Pons (tissue), 1 donor: ENCODE data around the gene MYH3.
"Not testable (repeated sequence)": the region's sequence is repeated elsewhere in the genome, so short reads cannot be mapped to it uniquely, and the experiment has no call there.

Experiments
- DNase-seq: peaks from one replicate; pipeline ENCODE4 v3.0.0-alpha.2; 2016; ENCODE audit warnings: low spot score

Gene MYH3

DNA sequence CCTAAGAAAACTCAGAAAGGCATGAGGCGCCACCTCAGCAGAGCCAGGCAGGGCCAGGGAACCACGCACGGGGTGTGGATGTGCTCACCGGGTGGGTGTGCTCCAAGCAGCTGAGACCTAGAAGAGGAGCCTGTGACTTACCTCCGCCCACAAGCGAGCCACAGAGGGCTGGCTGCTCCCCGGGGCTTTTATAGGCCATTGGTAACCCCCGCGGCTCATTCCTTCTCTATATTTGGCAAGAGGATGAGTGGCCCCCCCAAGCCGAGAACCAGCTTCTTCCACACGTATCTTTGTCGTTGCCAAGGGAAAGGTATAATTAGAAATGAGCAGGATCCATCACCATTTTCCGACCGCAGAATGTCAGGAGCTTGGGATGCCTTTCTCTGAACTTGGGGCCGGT is at the start of gene MYH3:
Gene MYH3, minus strand, starts transcription at position 162 of the 400 bp plus-strand sequence. CDS start 2,245 bp downstream, outside the sequence.
- no peak for DNase-seq

DNA sequence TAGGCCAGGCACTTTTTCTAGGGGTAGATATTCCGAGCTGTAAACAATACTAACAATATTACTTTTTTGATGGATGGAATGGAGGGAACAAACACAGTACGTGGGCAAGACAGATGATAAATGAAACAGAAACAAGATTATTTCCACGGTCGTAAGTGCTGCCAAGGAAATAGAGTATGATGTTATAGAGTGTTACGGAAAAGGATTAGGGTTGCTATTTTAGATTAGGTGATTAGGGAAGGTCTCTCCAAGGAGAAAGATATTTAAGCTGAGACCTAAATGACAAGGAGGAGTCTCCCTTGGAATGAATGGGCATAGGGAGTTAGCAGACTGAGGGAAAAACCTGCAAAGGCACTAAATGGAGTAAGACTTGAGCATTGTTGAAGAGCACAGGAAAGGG is 48.6 kb upstream of the MYH3 start:
- no peak for DNase-seq

DNA sequence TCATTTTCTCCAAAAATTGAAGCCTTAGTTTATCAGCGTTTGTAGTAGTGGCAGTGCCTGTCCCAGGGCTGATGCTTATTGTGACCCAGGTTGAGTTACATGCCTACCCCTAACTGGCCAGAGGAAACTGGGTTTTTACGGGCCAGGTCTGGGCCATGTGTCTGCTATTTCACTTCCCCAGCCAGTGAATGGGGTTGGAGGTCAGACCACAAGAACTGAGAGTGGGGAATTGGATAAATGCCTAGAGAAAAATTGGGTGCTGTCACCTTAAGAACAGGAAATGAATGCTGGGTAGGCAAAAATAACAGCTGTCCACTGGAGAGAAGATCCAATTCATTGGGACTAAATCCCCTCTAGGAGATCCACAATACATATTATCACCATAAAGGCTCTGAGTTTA is 45.5 kb upstream of the MYH3 start:
- DNase-seq: peak; percentile 20

DNA sequence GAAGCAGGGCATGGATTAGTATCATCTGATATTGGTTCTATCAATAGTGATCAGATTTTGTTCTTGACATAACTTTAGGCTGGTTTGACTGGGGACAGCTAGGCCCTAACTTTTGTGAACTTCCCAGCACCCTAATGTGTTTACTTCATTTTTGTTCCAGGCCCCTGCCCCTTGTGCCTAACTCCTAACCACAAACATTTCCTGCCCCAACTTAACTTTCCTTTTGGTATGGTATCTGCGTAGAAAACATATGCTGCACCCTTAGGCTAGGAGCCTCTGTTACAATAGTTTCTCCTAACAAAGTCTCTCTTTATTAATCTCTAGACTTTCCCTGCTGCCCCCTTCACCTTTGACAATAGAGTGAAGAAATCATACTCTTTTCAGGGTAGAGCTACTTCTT is 42.7 kb upstream of the MYH3 start:
- DNase-seq: no peak

DNA sequence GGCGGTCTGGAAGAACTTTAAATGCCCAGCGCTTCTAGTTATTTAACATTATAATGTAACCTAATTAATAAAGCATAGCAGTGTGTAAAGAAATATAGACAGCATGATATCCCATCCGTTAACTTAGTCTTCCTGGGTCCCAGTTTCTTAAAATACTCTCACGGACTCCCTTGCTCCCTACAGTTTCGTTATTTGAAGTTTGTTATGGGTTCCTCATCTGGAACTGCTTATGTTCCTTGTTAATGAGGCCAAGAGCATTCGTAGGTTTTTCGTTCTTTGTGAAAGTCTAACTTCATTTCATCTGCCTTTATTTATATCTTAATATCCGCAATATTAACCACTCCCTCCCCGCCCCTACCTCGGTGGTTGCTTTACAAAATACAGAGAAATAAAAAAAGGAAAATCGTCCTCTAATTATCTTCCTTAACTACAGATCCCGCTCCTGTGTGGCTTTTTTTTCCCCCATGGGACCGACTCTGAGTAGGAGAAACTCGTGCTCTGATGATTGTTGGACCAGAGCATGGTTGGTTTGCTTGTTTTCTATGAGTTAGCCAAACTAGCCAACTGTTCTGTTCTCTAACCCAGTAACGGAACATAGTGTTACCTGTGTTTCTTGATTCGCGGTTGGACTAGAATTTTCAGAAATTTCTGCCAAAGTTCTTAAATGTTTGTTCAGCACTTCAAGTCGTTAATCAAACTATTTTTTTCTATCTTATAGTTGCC is 41.1 kb upstream of the MYH3 start:
- DNase-seq: peak; percentile 36

DNA sequence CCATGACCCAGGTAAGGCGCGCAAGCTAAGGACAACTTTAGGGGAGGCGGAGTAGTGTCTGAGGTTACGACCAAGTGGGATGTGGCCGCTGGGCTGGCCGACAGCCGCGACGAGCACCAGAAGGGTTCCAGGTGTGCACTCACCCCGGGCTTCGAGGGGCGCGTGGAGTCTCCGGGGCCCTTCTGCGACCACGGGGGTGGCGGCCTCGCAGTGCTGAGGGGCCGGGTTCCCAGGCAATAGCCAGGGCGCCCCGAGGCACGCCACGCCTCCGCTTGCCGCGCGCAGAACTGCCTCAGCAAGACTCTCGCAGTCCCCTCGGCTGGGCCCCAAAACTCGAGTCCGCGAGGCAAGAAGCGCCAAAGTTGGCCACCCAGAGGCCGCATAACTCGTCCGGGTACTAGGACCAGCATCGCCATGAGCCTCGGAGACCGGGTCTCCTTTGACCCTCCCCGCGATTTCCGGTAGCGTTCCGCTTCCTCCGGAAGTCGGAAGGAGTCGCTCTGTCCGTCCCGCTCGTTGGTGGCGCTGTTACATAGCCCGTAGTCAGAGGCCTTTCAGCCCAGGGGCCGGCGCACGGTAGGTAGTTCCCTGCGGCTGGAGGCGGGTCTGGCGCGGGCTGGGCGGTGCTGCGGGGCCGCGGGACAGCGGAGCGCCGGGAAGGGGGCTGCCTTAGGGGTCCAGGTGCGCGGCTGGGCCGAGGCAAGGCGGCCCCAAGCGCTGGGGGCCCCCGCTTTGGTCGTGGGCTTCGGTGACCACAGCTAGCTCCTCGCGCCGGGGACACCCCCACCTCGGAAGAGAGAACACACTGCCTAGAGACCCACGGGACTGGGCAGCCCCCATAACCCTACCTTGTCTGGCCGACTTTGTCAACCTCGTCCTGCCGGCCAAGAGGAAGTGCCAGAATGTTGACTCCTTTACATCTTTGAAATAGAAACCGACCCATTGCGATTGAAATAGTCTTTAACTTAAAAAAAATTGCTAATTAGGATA is 40.3 kb upstream of the MYH3 start, which contains the start of the genes ADPRM and SCO1:
Gene ADPRM, plus strand, starts transcription at position 503 of the 990 bp plus-strand sequence. CDS start 7,333 bp downstream, outside the sequence.
Gene SCO1, minus strand, starts transcription at position 442 of the 990 bp plus-strand sequence. Its CDS starts 26 bp downstream, at position 416.
- DNase-seq: peak; percentile 95

DNA sequence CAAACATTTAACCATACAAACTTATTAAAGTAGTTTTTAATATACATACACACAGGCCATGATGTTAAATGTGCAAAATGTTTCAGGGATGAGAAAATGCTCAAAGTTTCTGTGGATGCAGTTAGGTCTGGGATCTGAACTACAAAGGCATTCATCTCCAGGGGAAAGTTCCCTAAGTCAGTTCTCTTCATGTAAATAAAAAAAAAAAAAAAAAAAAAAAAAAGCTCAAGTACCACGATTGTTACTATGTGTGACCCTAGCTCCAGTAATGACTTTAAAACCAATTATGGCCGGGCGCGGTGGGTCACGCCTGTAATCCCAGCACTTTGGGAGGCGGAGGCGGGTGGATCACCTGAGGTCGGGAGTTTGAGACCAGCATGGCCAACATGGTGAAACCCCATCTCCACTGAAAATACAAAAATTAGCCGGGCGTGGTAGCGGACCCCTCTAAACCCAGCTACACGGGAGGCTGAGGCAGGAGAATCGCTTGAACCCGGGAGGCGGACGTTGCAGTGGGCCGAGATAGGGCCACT is 38.8 kb upstream of the MYH3 start:
- not testable (repeated sequence) for DNase-seq

DNA sequence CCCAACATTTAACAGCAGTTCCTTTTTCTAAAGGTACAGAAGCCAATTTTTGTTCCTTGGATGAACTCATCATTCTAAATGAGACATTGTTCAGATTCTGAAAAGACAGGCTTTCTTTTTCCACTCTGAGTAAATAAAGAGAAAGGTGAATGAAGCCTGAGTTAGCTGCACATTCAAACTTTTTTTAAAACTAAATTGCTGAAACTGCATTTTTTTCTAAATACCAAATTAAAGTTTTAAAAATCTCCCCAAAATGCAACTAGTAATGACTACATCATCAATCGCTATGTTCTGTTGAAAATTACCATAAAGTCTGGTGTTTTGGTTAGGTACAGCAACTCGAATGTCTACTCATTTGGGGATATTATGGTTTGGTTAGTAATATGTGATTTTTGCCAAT is 30.4 kb upstream of the MYH3 start:
- DNase-seq: no peak

DNA sequence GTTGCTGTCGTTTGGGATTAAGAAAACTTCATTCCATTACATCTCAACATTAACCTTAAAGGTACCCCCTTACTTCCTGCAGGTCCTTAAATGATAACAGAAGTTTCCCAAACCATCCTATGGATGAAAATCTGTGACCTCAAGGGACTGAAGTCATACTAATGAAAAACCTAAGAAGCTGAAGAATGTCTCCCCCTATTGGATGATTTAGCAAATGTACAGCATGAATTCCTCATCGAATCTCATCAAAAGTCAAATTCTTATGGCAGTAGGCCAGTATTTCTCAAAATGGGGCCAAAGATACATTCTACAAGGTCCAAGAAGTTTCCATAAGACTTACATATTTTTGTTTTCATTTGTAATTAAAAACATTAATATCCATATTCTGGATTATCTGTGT is 26.7 kb upstream of the MYH3 start:
- no peak for DNase-seq

DNA sequence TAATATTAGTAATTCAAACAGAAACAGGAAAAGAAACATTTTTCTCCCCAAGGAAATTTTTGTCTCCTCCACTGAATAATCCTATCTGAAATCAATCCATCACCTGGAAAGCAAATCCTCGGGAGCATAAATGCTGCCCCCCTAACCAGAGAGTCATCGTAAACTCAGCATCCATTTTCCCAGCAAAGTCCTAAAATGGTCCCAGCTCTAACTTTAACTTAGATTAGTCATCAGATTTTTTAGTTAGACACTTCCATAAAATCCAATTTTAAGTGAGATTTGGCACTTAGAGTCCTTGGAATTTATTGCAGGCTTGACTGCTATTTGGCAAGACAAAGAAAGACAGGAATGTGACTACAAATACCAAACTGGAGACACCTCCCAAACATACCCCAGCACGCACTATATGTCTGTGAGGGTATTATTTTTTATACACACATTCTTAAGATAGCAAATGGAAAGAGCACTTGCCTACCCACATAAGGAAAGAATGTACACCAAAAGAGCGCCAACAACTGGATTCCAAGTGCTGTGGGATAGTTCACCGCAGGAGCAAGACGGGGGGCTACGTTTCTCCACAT is 24.8 kb upstream of the MYH3 start:
- DNase-seq: no peak

DNA sequence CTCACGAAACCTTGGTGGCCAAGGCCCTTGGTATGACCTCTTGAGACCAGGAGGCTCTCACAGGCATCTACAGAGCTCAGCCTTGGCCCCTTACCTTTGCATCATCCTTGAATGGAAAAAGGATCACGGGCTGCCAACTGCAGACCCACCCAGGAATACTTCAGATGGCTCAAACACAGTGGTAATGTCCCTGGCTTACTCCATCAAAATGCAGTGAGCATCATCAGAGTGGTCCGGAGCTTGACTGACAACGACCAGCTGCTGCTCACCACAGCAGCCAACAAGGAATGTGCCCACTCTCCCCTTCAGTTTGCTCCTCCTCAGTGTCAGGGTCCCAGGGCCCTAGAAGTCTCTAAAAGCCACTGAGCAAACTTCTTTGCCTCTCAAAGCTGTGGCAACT is 17.6 kb upstream of the MYH3 start:
- DNase-seq: no peak

DNA sequence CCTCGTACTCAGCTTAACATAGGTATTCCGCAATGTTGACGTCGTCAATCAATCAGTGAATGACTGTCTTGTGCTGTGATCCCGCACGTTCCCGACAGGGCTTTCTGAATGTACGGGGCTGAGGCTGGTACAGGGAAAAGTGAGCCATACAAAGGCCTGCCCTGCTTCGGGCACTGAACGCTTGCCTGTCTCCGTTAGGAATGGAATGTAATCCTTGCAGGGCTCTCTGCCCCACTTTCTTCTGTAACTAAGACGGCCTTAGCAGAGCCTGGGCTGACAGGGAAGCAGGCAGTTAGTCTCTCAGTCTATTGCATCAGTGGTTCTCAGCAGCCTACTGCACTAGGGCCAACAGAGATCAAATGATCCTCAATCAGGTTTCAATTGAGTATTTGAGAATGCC is 16.2 kb upstream of the MYH3 start:
- DNase-seq: no peak

DNA sequence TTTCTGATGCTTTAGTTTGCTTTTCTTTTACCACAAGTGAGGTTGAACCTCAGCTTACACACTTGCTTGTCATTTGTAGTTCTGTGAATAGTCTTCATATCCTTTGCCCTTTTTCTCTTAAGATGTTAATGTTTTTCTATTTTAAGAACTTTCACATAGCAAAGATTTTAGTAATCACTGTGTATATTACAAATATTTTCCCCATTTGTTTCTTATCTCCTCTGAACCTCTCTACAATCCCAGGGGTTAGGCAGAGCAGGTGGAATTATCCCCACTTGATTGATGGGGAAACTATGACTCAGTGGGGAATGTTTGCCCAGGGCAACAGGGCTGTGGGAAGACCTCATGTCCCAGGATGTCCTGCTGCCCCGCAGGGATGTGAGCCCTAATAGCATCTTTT is 11.7 kb upstream of the MYH3 start:
- no peak for DNase-seq

DNA sequence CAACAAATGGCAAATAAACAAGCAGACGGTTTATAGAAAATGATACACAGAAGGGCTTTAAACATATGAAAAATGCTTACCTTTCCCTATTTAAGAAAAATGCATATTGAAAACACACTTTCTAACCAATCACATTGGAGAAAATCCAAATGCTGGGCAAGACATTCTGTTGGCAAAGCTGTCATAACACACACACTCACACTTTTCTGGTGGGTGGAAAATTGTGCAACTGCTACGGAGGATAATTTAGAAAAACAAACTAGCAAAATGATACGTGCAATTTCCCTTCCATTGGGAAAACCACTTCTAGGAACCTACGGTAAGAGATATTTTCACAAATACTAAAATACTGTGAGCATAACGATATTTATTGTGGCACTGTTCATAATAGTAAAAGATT is 9.8 kb upstream of the MYH3 start:
- DNase-seq: no peak

DNA sequence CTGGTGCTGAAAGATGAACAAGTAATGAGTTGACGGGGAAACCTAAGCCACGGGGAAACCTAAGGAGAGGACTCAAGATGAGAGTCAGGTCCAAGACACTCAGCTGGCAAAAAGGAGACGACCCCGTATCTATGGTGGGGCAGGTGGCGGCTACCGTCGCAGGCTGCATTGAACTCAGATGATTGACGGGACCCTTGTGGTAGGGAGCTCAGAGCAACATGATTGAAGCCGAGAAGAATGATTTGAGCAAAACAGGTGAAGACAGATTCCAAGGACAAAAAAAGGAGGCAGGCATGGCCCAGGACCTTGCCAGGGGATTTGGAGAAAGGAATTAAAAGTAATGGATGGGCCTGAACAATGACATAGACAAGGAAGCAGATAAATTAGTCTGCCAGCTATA is 7.5 kb upstream of the MYH3 start:
- no peak for DNase-seq

DNA sequence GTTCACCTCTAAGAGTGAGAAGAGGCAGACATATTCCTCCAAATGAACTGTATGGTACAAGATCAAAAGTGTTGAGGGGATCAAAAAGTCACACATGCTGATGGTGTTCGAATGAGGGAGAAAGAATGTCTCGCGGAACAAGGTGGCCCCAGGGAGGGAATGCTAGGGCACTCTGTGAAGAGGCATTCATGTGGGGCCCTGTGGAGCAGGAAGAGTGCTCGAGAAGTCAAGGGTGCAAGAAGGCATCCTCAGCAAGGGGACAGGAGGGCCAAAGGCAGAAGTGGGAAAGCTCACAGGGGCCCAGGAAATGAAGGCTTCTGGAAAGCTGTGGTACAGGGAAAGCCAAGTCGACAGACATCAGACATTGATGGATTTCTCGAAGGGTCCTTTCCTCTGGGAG is 6.1 kb upstream of the MYH3 start:
- no peak for DNase-seq

DNA sequence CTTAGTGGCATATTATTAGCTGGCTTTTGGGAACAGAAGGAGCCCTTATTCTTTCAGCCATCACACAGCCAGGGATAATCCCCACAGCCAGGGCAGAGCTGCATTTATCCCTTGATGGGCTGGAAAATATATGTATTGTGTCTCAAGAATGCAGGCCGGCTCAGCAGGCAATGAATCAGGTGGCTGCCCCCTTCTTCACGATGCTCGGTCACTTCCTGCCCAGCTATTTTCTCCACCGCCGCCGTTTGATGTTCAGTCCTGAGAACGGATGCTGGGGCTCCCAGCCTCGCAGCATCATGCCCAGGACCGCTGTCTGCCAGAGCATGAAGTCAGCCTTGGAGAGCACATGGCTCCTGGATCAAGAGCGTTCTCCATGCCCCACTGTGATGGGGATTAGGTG is 4.3 kb upstream of the MYH3 start:
- DNase-seq: no peak

DNA sequence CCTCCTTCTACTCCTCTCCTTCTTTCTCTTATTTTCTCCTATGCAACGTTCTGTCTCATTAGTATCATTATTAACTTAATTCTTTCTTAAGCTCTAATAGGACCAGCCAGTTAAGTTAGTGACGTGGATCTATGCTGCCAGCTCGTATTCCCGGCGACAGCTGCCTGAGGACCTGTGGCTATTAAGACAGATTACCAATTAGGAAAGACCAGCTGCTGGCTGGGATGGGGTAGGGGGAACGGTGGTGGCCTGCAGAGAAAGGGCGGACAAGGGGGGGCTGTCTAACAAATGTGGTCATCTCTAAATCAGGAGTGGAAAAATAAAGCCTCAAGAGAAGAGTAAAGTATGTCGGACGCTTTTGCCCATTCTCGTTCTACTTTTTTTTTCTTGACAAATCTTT is 770 bp upstream of the MYH3 start:
- no peak for DNase-seq

DNA sequence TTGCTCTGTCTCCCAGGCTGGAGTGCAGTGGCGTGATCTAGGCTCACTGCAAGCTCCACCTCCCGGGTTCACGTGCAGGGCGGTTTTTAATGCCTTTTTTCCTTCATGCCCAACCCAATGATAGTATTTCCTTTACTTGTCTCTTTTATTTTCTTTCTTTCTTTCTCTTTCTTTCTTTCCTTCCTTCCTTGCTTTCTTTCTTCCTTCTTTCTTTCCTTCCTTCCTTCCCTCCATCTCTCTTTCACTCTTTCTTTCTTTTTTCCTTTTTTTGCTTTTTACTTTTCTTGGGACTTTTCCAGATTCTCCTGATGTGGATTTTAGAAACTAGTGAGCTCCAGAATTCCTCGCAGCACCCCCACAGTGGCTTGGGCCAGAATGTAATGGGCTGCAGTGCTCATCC is 3.1 kb downstream of the MYH3 start:
- DNase-seq: no peak

DNA sequence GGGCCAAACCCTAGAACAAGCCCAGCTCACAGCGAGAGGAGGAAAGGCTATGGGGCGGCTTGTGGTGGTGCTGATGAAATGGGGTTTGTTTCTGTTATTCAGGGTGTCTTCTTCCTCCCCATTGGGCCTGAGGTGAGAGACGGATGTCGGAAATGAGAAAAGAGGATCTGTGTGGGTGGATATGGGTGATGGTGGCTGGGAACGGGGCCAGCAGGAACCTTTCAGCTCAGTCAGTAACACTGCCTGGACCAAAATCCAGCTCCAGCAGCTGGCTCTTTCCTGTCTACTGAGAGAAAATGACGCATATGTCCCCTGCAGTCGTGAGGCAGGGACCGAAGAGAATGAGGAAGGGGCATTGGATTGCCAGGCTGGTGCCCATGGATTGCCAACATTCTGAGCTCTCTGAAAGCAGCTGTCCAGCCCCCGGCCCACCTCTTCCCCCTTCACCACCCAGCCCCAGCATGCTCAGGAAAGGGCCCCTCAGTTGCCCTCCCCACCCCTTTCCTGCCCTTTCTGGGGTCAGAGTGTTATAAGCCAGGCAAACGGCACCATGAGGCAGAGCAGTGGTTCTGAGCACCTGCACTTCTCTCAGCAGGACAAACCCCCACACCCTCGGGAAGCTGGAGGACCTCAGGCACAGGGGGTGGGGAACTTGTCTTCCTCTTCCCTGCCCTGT is 4.0 kb downstream of the MYH3 start:
- peak; percentile 14 for DNase-seq

DNA sequence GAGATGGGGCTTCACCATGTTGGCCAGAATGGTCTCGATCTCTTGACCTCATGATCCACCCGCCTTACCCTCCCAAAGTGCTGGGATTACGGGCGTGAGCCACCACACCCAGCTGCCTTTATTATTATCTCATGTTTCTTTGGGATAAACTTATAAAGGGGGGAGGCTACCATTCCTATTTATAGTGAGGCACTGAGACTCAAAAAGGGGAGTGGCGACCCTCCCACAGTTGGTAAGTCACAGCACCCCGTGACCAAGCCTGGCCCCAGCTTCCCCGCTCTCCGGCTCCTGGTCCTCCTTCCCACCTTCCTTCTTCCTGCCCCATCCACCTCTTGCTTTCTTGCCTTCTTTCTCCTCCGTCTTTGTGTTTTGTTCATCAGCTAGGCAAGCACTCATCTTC is 5.2 kb downstream of the MYH3 start:
- no peak for DNase-seq

DNA sequence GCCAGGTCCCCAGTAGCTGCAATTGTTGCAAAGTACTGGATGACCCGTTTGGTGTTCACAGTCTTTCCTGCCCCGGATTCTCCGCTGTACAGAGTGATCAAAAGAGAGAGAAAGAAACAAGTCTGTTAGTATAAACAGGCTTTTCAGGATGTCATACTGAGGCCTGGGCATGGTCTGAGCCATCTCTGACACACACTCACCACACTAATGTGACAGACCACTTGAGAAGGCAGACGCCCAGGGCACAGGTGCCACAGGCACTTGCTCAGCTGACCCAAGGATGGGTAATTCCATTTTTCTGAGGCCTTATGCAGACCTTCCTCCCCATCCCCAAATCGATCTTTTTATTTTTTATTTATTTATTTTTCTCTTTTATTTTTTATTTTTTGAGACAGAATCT is 7.5 kb downstream of the MYH3 start:
- no peak for DNase-seq
